GM19035 (cell line): ENCODE data around the gene ADGRE1.
"Not testable (repeated sequence)": the region's sequence is repeated elsewhere in the genome, so short reads cannot be mapped to it uniquely, and the experiment has no call there.

Experiments used
- ATAC-seq: cut with Tn5 transposase; IDR thresholded peaks from one replicate; pipeline ENCODE4 v1.9.1; 2021; ENCODE audit not compliant: unreplicated experiment

ADGRE1 gene

GRCh38 chr19:6887316-6887715, at the start of gene ADGRE1:
ADGRE1 (plus strand) TSS chr19:6887579; CDS start chr19:6887609, 30 bp downstream.
- ATAC-seq, result no peak

GRCh38 chr19:6838062-6838655, 49.2 kb upstream of the ADGRE1 start:
- no peak for ATAC-seq

- ATAC-seq, result no peak
Measured at GRCh38 chr19:6842871-6843607, 44.3 kb upstream of the ADGRE1 start.

- no peak for ATAC-seq
Measured at GRCh38 chr19:6847828-6848200, 39.6 kb upstream of the ADGRE1 start.

- ATAC-seq, result no peak
Measured at GRCh38 chr19:6848986-6849385, 38.4 kb upstream of the ADGRE1 start.

GRCh38 chr19:6849876-6850275, 37.5 kb upstream of the ADGRE1 start:
- no peak for ATAC-seq

- ATAC-seq, result no peak
Measured at GRCh38 chr19:6851359-6851758, 36.0 kb upstream of the ADGRE1 start.

GRCh38 chr19:6852001-6852400, 35.4 kb upstream of the ADGRE1 start:
- no peak for ATAC-seq

GRCh38 chr19:6853868-6854267, 33.5 kb upstream of the ADGRE1 start:
- no peak for ATAC-seq

- no peak for ATAC-seq
Measured at GRCh38 chr19:6854758-6855157, 32.6 kb upstream of the ADGRE1 start.

GRCh38 chr19:6856749-6857372, 30.5 kb upstream of the ADGRE1 start:
- ATAC-seq, result no peak

GRCh38 chr19:6861683-6862286, 25.6 kb upstream of the ADGRE1 start:
- ATAC-seq, result no peak

- peak; percentile 47 for ATAC-seq
Measured at GRCh38 chr19:6862673-6863078, 24.7 kb upstream of the ADGRE1 start.

GRCh38 chr19:6864325-6864940, 22.9 kb upstream of the ADGRE1 start:
- no peak for ATAC-seq

GRCh38 chr19:6865849-6866248, 21.5 kb upstream of the ADGRE1 start:
- ATAC-seq, result no peak

- no peak for ATAC-seq
Measured at GRCh38 chr19:6866741-6867151, 20.6 kb upstream of the ADGRE1 start.

GRCh38 chr19:6868351-6868750, 19.0 kb upstream of the ADGRE1 start:
- ATAC-seq, result no peak

GRCh38 chr19:6869151-6869882, 18.1 kb upstream of the ADGRE1 start:
- ATAC-seq, result not testable (repeated sequence)

GRCh38 chr19:6873708-6874431, 13.5 kb upstream of the ADGRE1 start:
- ATAC-seq, result no peak

GRCh38 chr19:6875218-6875617, 12.2 kb upstream of the ADGRE1 start:
- no peak for ATAC-seq
